HFFc6 (cell line): ENCODE data around the gene COX10. TPM values are rescaled to one million over a fixed set of nuclear protein-coding genes. Genes with fewer than 3 reads are reported as not detected.

Experiments used
- DNase-seq: peaks from one replicate; pipeline ENCODE4 v3.0.0-alpha.2; 2018
- H3K27ac Mint-ChIP-seq: 2 replicates; pipeline ENCODE4 v1.8.0; 2020; ENCODE audit warnings: mild to moderate bottlenecking, mixed read lengths
- H3K27me3 Mint-ChIP-seq: 2 replicates; pipeline ENCODE4 v1.8.0; 2021; ENCODE audit warnings: mild to moderate bottlenecking, moderate library complexity, mixed read lengths; ENCODE audit not compliant: insufficient read depth
- H3K36me3 Mint-ChIP-seq: 2 replicates; pipeline ENCODE4 v1.8.0; 2021; ENCODE audit warnings: low read depth, mixed read lengths
- H3K4me1 Mint-ChIP-seq: 2 replicates; pipeline ENCODE4 v1.8.0; 2020; ENCODE audit warnings: low read depth, mixed read lengths
- H3K4me3 Mint-ChIP-seq: 2 replicates; pipeline ENCODE4 v1.8.0; 2020; ENCODE audit warnings: mild to moderate bottlenecking, moderate library complexity, mixed read lengths
- H3K9me3 Mint-ChIP-seq: 2 replicates; pipeline ENCODE4 v1.8.0; 2020; ENCODE audit warnings: mild to moderate bottlenecking, mixed read lengths
- total RNA-seq, 6 experiments: library from RNA; stranded (reverse); fragmentation: NEBNext Ultra II Directional; extraction: Animal tissue kit (Norgen Biotek cat#: 25700); gene quantifications; 2 replicates in 1 of 6; 3 replicates in 5 of 6; pipeline ENCODE4 v1.2.3, GENCODE V29; 2021
- TF ChIP-seq, protein P1 (sequence below): fragments of 200-600 bp; sonication (generic); IDR thresholded peaks from 2 replicates; pipeline ENCODE4 v1.5.0; 2021; ENCODE audit warnings: antibody characterized with exemption, mild to moderate bottlenecking

COX10 gene
- total RNA-seq, 6 experiments from 2014 or later, result 12.2 to 16.2 (median 14.8) TPM

GRCh38 chr17:14098246-14098645, 28.9 kb downstream of the COX10 start:
- no peaks in the 10 kb centered on the region for H3K9me3 Mint-ChIP-seq
- TF ChIP-seq, protein P1, sequence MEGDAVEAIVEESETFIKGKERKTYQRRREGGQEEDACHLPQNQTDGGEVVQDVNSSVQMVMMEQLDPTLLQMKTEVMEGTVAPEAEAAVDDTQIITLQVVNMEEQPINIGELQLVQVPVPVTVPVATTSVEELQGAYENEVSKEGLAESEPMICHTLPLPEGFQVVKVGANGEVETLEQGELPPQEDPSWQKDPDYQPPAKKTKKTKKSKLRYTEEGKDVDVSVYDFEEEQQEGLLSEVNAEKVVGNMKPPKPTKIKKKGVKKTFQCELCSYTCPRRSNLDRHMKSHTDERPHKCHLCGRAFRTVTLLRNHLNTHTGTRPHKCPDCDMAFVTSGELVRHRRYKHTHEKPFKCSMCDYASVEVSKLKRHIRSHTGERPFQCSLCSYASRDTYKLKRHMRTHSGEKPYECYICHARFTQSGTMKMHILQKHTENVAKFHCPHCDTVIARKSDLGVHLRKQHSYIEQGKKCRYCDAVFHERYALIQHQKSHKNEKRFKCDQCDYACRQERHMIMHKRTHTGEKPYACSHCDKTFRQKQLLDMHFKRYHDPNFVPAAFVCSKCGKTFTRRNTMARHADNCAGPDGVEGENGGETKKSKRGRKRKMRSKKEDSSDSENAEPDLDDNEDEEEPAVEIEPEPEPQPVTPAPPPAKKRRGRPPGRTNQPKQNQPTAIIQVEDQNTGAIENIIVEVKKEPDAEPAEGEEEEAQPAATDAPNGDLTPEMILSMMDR, result no peak
- DNase-seq, result no peak
- H3K4me1 Mint-ChIP-seq, result peaks cover 7% of the 10 kb centered on the region
- H3K27ac Mint-ChIP-seq, result no peak overlapping the region
- peaks cover 4% of the 10 kb centered on the region; the same call in 1 of the 2 replicates for H3K36me3 Mint-ChIP-seq
- H3K4me3 Mint-ChIP-seq, result no peak overlapping the region
- H3K27me3 Mint-ChIP-seq, result no peaks in the 10 kb centered on the region

DNA sequence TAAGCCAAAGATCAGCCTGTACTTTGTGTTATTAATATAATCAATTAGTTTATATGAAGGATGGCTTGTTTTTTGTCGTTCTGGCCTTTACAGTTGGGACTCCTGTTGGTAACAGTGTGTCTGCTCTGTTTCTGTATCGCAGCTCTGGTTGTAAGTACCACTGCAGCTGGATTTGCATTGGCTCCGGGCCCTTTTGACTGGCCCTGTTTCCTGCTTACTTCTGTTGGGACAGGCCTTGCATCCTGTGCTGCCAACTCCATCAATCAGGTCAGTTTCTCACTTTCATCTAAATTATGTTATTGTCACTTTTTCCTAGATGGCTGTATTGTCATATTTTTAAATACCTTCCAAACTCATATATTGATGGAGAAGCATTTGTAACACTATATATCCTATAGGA, 32.7 kb downstream of the COX10 start:
- Mint-ChIP-seq H3K27me3 (no peaks in the 10 kb centered on the region), H3K4me3 (no peak overlapping the region), H3K27ac (no peak overlapping the region), H3K9me3 (no peaks in the 10 kb centered on the region), H3K4me1 (no peaks in the 10 kb centered on the region), H3K36me3 (no peaks in the 10 kb centered on the region)
- DNase-seq, result no peak
- TF ChIP-seq, protein P1, result no peak

- Mint-ChIP-seq H3K27me3 (no peaks in the 10 kb centered on the region), H3K9me3 (no peaks in the 10 kb centered on the region), H3K4me3 (no peak overlapping the region), H3K36me3 (0 out of 2 replicates have a peak, but pooled peaks cover 5% of the 10 kb centered on the region), H3K4me1 (peaks cover 11% of the 10 kb centered on the region), H3K27ac (no peak overlapping the region)
- DNase-seq, result no peak
- TF ChIP-seq, protein P1, result no peak
These were observed 34.5 kb downstream of the COX10 start for GRCh38 chr17:14103836-14104235.

DNA sequence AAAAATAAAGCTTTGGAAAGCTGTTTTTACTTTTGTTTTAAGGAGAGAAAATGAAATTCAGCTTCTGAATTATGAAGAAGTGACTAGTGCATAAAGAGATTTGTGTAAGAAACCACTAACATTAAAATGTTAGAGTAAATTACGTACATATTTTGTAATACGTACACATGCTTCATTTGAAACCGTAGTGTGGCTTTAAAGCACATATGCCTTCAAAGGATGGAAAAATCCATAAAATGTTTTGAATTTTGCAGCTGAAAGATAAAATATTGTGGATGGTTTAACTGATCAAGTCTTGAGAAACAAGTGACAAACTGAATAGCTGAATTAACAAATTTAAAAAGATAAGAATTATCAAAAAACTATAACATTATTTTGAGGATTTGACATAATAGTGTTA, 35.4 kb downstream of the COX10 start:
- TF ChIP-seq, protein P1, result no peak
- H3K27ac Mint-ChIP-seq, result no peak overlapping the region
- H3K4me3 Mint-ChIP-seq, result no peak overlapping the region
- DNase-seq, result no peak
- H3K9me3 Mint-ChIP-seq, result no peaks in the 10 kb centered on the region
- H3K27me3 Mint-ChIP-seq, result no peaks in the 10 kb centered on the region
- H3K4me1 Mint-ChIP-seq, result peaks cover 11% of the 10 kb centered on the region
- 0 out of 2 replicates have a peak, but pooled peaks cover 5% of the 10 kb centered on the region for H3K36me3 Mint-ChIP-seq

DNA sequence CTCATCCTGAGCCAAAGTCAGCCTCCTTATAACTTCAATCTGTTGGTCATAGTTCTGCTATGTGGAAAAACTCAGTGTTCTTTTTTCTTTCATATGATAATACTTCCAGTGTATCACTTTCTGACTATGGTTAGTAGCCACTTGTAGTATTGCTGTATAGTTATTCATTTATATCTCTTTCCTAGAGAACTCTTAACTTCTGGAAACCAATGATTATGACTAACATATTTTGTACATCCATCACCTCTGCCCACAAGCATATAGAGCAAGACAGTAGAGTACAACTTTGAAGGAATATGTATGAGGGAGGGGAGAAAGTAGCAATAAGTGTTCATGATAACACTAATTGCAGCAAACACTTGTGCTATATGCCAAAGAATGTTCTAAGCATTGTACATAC, 38.6 kb downstream of the COX10 start:
- no peaks in the 10 kb centered on the region for H3K27me3 Mint-ChIP-seq
- H3K9me3 Mint-ChIP-seq, result no peaks in the 10 kb centered on the region
- DNase-seq, result no peak
- no peak overlapping the region for H3K27ac Mint-ChIP-seq
- TF ChIP-seq, protein P1, result no peak
- H3K4me1 Mint-ChIP-seq, result peaks cover 11% of the 10 kb centered on the region
- H3K4me3 Mint-ChIP-seq, result no peak overlapping the region
- H3K36me3 Mint-ChIP-seq, result 0 out of 2 replicates have a peak, but pooled peaks cover 5% of the 10 kb centered on the region

GRCh38 chr17:14112407-14112806, 43.1 kb downstream of the COX10 start:
- TF ChIP-seq, protein P1, result no peak
- H3K27ac Mint-ChIP-seq, result no peak overlapping the region
- no peaks in the 10 kb centered on the region for H3K9me3 Mint-ChIP-seq
- no peaks in the 10 kb centered on the region for H3K27me3 Mint-ChIP-seq
- no peak overlapping the region for H3K4me3 Mint-ChIP-seq
- DNase-seq, result no peak
- H3K4me1 Mint-ChIP-seq, result peaks cover 10% of the 10 kb centered on the region
- H3K36me3 Mint-ChIP-seq, result peaks cover 15% of the 10 kb centered on the region
